Measurements from ENCODE around the gene NPIPB8. TPM values are rescaled to one million over a fixed set of nuclear protein-coding genes. Genes with fewer than 3 reads are reported as not detected.
"Not testable (repeated sequence)": the region's sequence is repeated elsewhere in the genome, so short reads cannot be mapped to it uniquely, and the experiment has no call there.

Gene NPIPB8
- polyA plus RNA-seq, 2 donors = 0.06 TPM; not detected in 1

DNA sequence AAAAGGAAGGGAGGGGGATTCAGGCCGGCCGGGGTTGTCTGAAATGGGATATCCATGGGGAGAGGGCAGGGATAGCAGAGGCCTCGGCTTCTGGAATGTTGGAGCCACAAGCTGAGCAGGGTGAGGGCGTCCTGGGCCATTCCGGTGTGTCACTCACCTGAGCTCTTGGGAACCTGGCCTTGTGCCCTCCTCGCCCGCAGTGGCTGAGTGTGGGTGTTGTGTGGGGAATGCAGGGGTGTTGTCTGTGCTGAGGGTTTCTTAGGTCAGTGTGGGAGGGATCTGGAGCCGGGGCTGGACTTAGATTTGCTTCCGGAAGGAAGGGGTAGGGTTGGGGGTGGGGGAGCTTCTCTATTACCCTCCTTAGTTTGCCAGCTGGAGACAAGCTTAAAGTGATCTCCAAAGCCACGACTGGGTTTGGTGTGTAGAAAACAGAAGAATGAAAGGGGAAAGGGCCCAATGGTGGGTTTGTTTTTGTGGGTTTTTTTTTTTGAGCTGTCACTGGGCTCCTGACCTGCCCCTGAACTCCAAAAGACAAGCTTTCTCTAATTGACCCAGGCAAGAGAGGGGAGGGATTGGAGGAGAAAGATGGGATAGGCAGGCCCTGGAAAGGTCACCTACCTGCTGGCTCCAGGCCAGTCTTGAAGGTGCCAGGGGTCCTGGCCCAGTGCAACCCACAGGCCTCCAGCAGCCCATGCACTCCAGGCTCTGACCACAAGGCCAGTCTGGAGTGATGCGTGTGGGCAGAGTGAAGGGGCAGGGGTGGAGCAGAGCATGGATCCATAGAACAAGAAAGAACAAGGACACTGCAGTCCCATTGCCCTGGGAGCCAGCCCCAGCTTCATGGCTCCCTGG, 40.8 kb upstream of the NPIPB8 start, which contains the start of gene SULT1A2:
Gene SULT1A2, minus strand, starts transcription at position 211 of the 852 bp plus-strand sequence. CDS start 1,120 bp downstream, outside the sequence.
- 27 to 28% methylated on average over 11 of the region's 11 CpGs for WGBS, 2 donors
- no peaks in the 10 kb centered on the region for H3K9me3 ChIP-seq (ENCODE audit: control insufficient read depth in 2 of 2, insufficient read depth in 1 of 2, low read depth in 1 of 2, low read length in 1 of 2)
- no peak within 1 kb of the TSS for H3K4me3 ChIP-seq (ENCODE audit: low read depth in 1 of 2, low read length in 2 of 2)
- no peak within 1 kb of the TSS for H3K27ac ChIP-seq (ENCODE audit: low read depth in 2 of 2, low read length in 1 of 2)
- H3K27me3 ChIP-seq (ENCODE audit: control insufficient read depth in 1 of 2, insufficient read depth in 2 of 2, low read length in 2 of 2) = no peaks in the 10 kb centered on the region
- peaks cover 0 to 1% of the 10 kb centered on the region in 2 donors for H3K36me3 ChIP-seq (ENCODE audit: control insufficient read depth in 2 of 2, insufficient read depth in 2 of 2, low read length in 1 of 2)
- peaks cover 0 to 2% of the 10 kb centered on the region in 2 donors for H3K4me1 ChIP-seq (ENCODE audit: control insufficient read depth in 2 of 2, insufficient read depth in 2 of 2, low read length in 1 of 2)

DNA sequence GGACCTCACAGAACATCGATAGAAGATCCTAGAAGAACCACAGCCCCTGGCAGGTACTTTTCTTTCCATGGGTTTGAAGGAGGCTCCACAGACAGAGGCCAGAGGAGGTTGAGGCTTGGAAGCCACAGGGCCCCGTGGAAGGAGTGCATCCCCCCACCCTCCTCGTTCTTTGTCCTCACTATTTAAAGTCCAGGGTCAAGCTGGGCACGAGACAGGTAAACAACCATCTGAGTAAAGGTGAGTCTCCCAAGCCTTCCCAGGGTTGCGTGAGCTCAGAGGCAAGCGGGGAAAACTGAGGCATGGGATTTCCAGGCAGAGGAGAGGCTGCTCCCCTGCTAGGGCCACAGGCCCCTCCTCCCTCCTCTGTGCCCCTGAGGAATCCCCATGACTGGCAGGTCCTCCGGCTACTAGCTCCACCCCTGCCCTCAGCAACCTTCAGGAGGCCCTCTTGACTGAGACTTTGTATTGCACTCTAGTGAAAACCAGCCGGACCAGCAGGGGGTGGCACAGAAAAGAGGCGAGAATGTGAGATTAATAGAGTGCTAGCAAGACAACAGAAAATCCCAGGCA, 40.1 kb upstream of the NPIPB8 start:
- Histone ChIP-seq H3K4me1 (ENCODE audit: control insufficient read depth in 2 of 2, insufficient read depth in 2 of 2, low read length in 1 of 2) (peaks cover 0 to 2% of the 10 kb centered on the region in 2 donors), H3K27ac (ENCODE audit: low read depth in 2 of 2, low read length in 1 of 2) (no peak overlapping the region), H3K36me3 (ENCODE audit: control insufficient read depth in 2 of 2, insufficient read depth in 2 of 2, low read length in 1 of 2) (no peaks in the 10 kb centered on the region), H3K9me3 (ENCODE audit: control insufficient read depth in 2 of 2, insufficient read depth in 1 of 2, low read depth in 1 of 2, low read length in 1 of 2) (no peaks in the 10 kb centered on the region), H3K27me3 (ENCODE audit: control insufficient read depth in 1 of 2, insufficient read depth in 2 of 2, low read length in 2 of 2) (no peaks in the 10 kb centered on the region), H3K4me3 (ENCODE audit: low read depth in 1 of 2, low read length in 2 of 2) (no peak overlapping the region)
- 64 to 74% methylated on average over 9 of the region's 9 CpGs for WGBS, 2 donors

DNA sequence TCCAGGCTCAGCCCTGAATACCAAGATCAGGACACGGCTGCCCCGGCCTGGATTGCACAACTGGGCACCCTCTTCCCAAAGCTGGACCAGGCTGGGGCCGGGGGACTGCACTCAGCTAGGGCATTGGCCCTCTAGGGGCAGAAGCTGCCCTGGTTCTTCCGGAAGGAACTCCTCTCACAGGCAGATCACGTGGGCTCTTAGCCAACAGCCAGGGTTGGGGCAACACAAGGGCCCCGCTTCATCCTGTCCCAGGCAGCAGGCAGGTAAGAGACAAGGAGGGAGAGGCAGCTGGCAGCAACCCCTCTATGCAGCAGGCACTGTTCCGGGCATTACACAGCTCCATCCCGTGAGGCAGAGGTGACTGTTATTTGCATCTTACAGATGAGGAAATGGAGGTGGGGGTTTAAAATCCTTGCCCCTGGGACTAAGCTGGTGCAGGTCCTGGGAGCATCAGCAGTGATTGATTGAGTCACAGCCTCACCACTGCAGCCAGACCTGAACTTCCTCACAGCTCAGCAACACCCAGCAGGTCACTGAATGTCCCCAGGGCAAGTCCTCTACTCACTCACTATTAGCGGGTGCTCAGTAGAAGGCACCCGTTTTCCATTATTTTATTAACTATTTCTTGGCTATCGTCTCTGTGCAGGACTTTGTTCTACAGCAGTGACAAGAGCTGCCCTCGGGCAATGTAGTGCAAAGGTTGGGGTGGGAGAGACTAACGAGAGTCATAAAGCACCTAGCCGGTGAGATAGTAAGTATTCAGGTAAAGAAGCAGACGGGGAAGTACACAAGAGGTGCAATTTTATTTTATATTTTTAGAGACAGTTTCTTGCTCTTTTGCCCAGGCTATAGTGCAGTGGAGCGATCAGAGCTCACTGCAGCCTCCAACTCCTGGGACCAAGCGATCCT, 38.2 kb upstream of the NPIPB8 start:
- no CpG with 5 or more reads among the region's 17 CpGs for WGBS, 2 donors
- H3K27ac ChIP-seq (ENCODE audit: low read depth in 2 of 2, low read length in 1 of 2); H3K27me3 ChIP-seq (ENCODE audit: control insufficient read depth in 1 of 2, insufficient read depth in 2 of 2, low read length in 2 of 2); H3K9me3 ChIP-seq (ENCODE audit: control insufficient read depth in 2 of 2, insufficient read depth in 1 of 2, low read depth in 1 of 2, low read length in 1 of 2); H3K36me3 ChIP-seq (ENCODE audit: control insufficient read depth in 2 of 2, insufficient read depth in 2 of 2, low read length in 1 of 2); H3K4me1 ChIP-seq (ENCODE audit: control insufficient read depth in 2 of 2, insufficient read depth in 2 of 2, low read length in 1 of 2); H3K4me3 ChIP-seq (ENCODE audit: low read depth in 1 of 2, low read length in 2 of 2): not testable (repeated sequence)

DNA sequence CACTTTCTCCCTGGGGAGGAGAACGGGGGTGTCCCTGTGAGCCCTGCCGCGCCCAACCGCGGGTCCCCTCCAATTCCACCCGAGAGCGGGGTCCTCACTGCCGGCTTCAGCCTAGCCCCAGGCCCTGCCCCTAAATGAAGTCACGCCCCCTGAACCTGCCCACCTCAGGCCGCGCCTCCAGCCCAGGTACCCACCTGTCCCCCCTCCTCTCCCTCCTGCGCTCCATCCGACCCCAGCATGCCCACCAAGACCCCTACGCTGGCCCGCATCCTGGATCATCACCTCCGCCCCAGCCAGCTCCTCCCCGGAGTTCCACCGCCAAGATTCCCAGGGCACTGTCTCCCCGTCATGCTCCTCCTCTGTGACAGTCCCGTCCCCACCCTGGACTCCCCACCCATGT, 36.9 kb upstream of the NPIPB8 start:
- WGBS, 2 donors = 28 to 50% methylated on average over 6 to 11 of the region's 20 CpGs
- not testable (repeated sequence) for H3K27ac ChIP-seq (ENCODE audit: low read depth in 2 of 2, low read length in 1 of 2)

DNA sequence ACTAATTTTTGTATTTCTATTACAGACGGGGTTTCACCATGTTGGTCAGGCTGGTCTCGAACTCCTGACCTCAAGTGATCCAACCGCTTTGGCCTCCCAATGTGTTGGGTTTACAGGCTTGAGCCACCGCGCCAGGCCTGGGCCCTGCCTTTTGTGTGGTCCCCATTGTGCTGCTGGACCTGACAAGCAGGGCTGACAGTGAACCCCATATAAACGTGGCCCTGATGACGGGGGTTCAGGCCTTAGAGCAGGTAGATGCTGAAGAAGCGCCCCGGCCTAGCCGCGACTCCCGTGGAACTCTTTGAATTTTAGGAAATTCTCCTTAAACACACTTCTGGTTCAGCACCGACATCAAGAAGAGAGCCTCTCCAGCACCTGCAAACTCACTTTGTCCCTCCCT, 36.3 kb upstream of the NPIPB8 start:
- not testable (repeated sequence) for H3K4me3 ChIP-seq (ENCODE audit: low read depth in 1 of 2, low read length in 2 of 2); H3K9me3 ChIP-seq (ENCODE audit: control insufficient read depth in 2 of 2, insufficient read depth in 1 of 2, low read depth in 1 of 2, low read length in 1 of 2); H3K36me3 ChIP-seq (ENCODE audit: control insufficient read depth in 2 of 2, insufficient read depth in 2 of 2, low read length in 1 of 2); H3K27me3 ChIP-seq (ENCODE audit: control insufficient read depth in 1 of 2, insufficient read depth in 2 of 2, low read length in 2 of 2); H3K4me1 ChIP-seq (ENCODE audit: control insufficient read depth in 2 of 2, insufficient read depth in 2 of 2, low read length in 1 of 2); H3K27ac ChIP-seq (ENCODE audit: low read depth in 2 of 2, low read length in 1 of 2)
- WGBS, 2 donors = 88 to 90% methylated on average over 11 to 12 of the region's 13 CpGs

More for the DNA sequence above, 36.9 kb upstream of the NPIPB8 start:
- not testable (repeated sequence) for H3K36me3 ChIP-seq (ENCODE audit: control insufficient read depth in 2 of 2, insufficient read depth in 2 of 2, low read length in 1 of 2); H3K4me1 ChIP-seq (ENCODE audit: control insufficient read depth in 2 of 2, insufficient read depth in 2 of 2, low read length in 1 of 2); H3K4me3 ChIP-seq (ENCODE audit: low read depth in 1 of 2, low read length in 2 of 2); H3K9me3 ChIP-seq (ENCODE audit: control insufficient read depth in 2 of 2, insufficient read depth in 1 of 2, low read depth in 1 of 2, low read length in 1 of 2); H3K27me3 ChIP-seq (ENCODE audit: control insufficient read depth in 1 of 2, insufficient read depth in 2 of 2, low read length in 2 of 2)

DNA sequence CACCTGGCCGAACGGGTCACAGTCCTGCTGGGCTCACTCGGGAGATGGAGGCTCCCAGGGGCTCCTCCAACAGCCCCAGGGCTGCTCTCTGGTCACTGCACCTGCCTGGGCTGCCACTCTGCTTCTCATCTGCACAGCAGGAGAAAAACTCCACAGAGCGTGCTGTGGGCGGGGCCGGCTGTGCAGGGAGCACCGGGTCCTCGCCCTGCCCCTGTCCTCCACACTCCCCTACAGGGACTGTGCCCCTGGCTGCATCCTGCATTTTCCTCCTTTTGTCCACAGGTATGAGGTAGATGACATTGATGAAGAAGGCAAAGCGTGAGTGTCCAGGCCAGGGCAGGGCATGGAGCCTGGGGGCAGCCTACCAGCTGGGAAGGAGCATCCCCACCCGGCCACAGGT, 35.8 kb upstream of the NPIPB8 start:
- H3K36me3 ChIP-seq (ENCODE audit: control insufficient read depth in 2 of 2, insufficient read depth in 2 of 2, low read length in 1 of 2); H3K9me3 ChIP-seq (ENCODE audit: control insufficient read depth in 2 of 2, insufficient read depth in 1 of 2, low read depth in 1 of 2, low read length in 1 of 2); H3K27ac ChIP-seq (ENCODE audit: low read depth in 2 of 2, low read length in 1 of 2); H3K4me3 ChIP-seq (ENCODE audit: low read depth in 1 of 2, low read length in 2 of 2); H3K27me3 ChIP-seq (ENCODE audit: control insufficient read depth in 1 of 2, insufficient read depth in 2 of 2, low read length in 2 of 2); H3K4me1 ChIP-seq (ENCODE audit: control insufficient read depth in 2 of 2, insufficient read depth in 2 of 2, low read length in 1 of 2): not testable (repeated sequence)
- WGBS, 2 donors = 44 to 81% methylated on average over 3 to 5 of the region's 10 CpGs

DNA sequence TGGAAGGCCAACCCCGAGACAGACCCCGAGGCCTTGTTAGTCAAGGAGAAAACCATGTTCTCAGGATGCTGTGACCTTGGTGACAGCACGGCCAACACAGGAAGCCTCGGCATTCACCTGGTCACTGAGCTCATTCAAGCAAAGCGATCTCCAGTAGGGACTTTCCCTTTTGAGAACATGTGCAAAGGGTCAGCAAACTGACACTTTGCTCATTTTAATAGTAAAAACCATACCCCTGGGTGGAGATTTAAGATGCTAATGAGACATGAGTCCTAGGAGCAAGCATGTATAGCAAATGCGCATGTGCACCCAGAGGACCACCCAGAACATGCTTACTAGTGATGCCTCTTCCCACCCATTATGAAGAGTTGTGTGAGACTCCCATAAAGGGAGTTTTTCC, 35.3 kb upstream of the NPIPB8 start:
- no peak overlapping the region for H3K27ac ChIP-seq (ENCODE audit: low read depth in 2 of 2, low read length in 1 of 2)
- no peaks in the 10 kb centered on the region for H3K36me3 ChIP-seq (ENCODE audit: control insufficient read depth in 2 of 2, insufficient read depth in 2 of 2, low read length in 1 of 2)
- H3K4me3 ChIP-seq (ENCODE audit: low read depth in 1 of 2, low read length in 2 of 2) = no peak overlapping the region
- H3K27me3 ChIP-seq (ENCODE audit: control insufficient read depth in 1 of 2, insufficient read depth in 2 of 2, low read length in 2 of 2) = no peaks in the 10 kb centered on the region
- WGBS, 2 donors = 56 to 61% methylated on average over 4 to 5 of the region's 6 CpGs
- H3K9me3 ChIP-seq (ENCODE audit: control insufficient read depth in 2 of 2, insufficient read depth in 1 of 2, low read depth in 1 of 2, low read length in 1 of 2) = no peaks in the 10 kb centered on the region
- no peaks in the 10 kb centered on the region for H3K4me1 ChIP-seq (ENCODE audit: control insufficient read depth in 2 of 2, insufficient read depth in 2 of 2, low read length in 1 of 2)

DNA sequence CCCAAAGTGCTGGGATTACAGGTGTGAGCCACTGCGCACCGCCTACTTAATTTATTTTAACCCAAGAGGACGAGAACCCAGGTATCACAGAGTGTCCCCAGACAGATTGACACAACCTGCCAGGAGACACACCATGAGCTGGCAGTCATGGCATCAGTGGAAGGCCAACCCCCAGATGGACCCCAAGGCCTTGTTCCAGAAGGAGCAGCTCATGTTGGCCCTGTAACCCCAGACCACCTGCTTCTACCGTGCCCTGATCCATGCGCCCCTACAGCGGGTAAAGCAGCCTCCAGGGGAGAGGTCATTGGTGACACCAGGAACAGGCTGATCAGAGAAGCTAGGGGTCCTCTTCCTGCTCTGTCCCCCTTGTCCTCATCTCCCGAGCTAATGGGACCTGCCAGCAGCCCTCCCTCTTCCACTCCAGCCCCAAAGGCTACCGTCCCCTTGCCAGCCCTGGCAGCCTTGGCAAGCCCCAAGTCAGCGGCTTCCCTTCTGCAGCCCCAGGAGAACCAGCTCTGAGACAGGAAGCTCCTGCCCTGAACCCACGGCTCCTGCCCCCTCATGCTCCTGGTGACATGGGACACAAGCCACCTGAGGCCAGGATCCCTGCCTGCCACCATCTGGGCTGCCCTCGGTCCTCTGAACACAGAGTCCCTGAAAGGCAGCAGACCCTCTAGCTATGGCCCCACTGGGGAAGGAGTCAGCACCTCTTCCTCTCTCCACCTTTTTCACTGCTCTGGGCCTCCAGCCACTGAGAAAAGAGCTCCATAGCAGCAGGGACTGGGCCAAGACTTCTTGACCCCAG, 34.3 kb upstream of the NPIPB8 start:
- H3K27ac ChIP-seq (ENCODE audit: low read depth in 2 of 2, low read length in 1 of 2) = no peak overlapping the region
- 74 to 79% methylated on average over 11 of the region's 11 CpGs for WGBS, 2 donors
- H3K4me1 ChIP-seq (ENCODE audit: control insufficient read depth in 2 of 2, insufficient read depth in 2 of 2, low read length in 1 of 2) = no peaks in the 10 kb centered on the region
- no peaks in the 10 kb centered on the region for H3K9me3 ChIP-seq (ENCODE audit: control insufficient read depth in 2 of 2, insufficient read depth in 1 of 2, low read depth in 1 of 2, low read length in 1 of 2)
- no peaks in the 10 kb centered on the region for H3K36me3 ChIP-seq (ENCODE audit: control insufficient read depth in 2 of 2, insufficient read depth in 2 of 2, low read length in 1 of 2)
- no peaks in the 10 kb centered on the region for H3K27me3 ChIP-seq (ENCODE audit: control insufficient read depth in 1 of 2, insufficient read depth in 2 of 2, low read length in 2 of 2)
- H3K4me3 ChIP-seq (ENCODE audit: low read depth in 1 of 2, low read length in 2 of 2) = no peak overlapping the region

DNA sequence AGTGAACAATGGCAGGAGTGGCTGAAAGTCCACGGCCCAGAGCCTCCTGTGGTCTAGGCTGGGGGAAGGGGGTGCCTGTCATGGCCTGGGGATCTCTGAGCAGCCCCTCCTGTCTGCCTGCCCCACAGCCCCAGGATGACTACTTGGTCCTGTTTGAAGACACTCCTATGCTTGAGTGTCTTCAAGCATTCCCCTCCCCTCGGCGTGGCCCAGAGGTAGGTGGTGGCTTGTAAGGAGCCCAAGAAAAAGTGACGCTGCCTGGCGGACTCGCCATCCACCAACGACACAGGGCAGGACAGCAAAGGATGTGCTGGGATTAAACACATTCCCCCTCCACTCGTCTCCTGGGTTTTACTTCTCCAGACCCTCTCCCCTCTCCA, 33.7 kb upstream of the NPIPB8 start:
- Histone ChIP-seq H3K27ac (ENCODE audit: low read depth in 2 of 2, low read length in 1 of 2) (no peak overlapping the region), H3K9me3 (ENCODE audit: control insufficient read depth in 2 of 2, insufficient read depth in 1 of 2, low read depth in 1 of 2, low read length in 1 of 2) (no peaks in the 10 kb centered on the region), H3K27me3 (ENCODE audit: control insufficient read depth in 1 of 2, insufficient read depth in 2 of 2, low read length in 2 of 2) (no peaks in the 10 kb centered on the region), H3K36me3 (ENCODE audit: control insufficient read depth in 2 of 2, insufficient read depth in 2 of 2, low read length in 1 of 2) (no peaks in the 10 kb centered on the region), H3K4me3 (ENCODE audit: low read depth in 1 of 2, low read length in 2 of 2) (no peak overlapping the region), H3K4me1 (ENCODE audit: control insufficient read depth in 2 of 2, insufficient read depth in 2 of 2, low read length in 1 of 2) (no peaks in the 10 kb centered on the region)
- 71 to 75% methylated on average over 8 of the region's 8 CpGs for WGBS, 2 donors

All from esophagus (tissue), 2 donors.